ES-I3 (cell line): ENCODE results near the gene NCK2.

Experiments
- H3K36me3 ChIP-seq: 2 replicates; pipeline ENCODE4 v1.6.1; 2013; ENCODE audit warnings: mild to moderate bottlenecking, low read length, control low read depth, moderate library complexity; ENCODE audit not compliant: insufficient read depth
- H3K4me1 ChIP-seq: 2 replicates; pipeline ENCODE4 v1.6.1; 2013; ENCODE audit warnings: mild to moderate bottlenecking, control low read depth, low read length; ENCODE audit not compliant: insufficient read depth
- H3K9ac ChIP-seq: 2 replicates; pipeline ENCODE4 v1.6.1; 2013; ENCODE audit warnings: low read depth, mild to moderate bottlenecking, low read length, moderate library complexity
- H3K9me3 ChIP-seq: 2 replicates; pipeline ENCODE4 v1.6.1; 2013; ENCODE audit warnings: mild to moderate bottlenecking, low read length, moderate library complexity; ENCODE audit not compliant: control insufficient read depth, insufficient read depth

The NCK2 gene

GRCh38 chr2:105879106-105879802, 134.5 kb downstream of the NCK2 start:
- no peaks in the 10 kb centered on the region for H3K4me1 ChIP-seq
- H3K9ac ChIP-seq: no peak overlapping the region
- no peaks in the 10 kb centered on the region for H3K9me3 ChIP-seq
- H3K36me3 ChIP-seq: no peaks in the 10 kb centered on the region

- Histone ChIP-seq H3K9me3 (no peaks in the 10 kb centered on the region), H3K4me1 (no peaks in the 10 kb centered on the region), H3K9ac (no peak overlapping the region), H3K36me3 (no peaks in the 10 kb centered on the region)
Measured at GRCh38 chr2:105879803-105880300, 135.1 kb downstream of the NCK2 start.

DNA sequence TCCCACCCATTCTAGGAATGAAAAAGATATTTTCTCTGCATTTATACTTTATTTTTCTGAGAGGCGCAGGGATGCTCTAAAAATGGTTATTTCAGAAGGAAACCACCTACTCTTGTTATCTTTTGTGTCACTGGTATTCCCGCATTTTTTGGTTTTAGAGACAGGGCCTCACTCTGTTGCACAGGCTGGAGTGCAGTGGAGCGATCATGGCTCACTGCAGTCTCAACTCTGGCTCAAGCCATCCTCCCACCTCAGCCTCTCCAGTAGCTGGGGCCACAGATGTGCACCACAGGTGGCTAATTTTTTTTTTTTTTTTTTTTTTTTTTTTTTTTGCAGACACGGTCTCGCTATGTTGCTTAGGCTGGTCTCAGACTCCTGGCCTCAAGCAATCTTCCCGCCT, 135.9 kb downstream of the NCK2 start:
- Histone ChIP-seq H3K9me3 (no peaks in the 10 kb centered on the region), H3K36me3 (no peaks in the 10 kb centered on the region), H3K9ac (no peak overlapping the region), H3K4me1 (no peaks in the 10 kb centered on the region)

GRCh38 chr2:105881286-105882136, 136.8 kb downstream of the NCK2 start:
- H3K36me3 ChIP-seq: no peaks in the 10 kb centered on the region
- H3K4me1 ChIP-seq: no peaks in the 10 kb centered on the region
- H3K9ac ChIP-seq: no peak overlapping the region
- H3K9me3 ChIP-seq: no peaks in the 10 kb centered on the region

DNA sequence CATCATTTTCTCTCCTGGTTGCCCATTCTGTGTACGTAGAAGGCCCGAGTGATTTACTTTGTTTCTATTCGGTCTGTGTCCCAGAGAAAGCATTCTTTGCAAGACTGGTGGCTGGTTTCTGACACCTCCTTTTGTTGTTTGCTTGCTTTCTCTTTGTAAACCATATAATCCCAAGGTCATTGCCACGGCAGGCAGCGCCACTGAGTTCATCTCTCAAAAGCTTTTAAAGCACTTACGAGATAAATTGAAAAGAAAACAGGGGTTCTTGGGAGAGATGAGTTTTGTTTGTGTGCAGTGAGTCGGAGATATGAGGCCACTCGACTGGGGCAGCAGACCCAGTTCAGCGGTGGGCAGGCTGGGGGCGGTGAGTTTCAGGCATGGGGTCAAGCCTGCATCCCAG, 137.6 kb downstream of the NCK2 start:
- H3K9me3 ChIP-seq: no peaks in the 10 kb centered on the region
- no peak overlapping the region for H3K9ac ChIP-seq
- H3K36me3 ChIP-seq: no peaks in the 10 kb centered on the region
- H3K4me1 ChIP-seq: no peaks in the 10 kb centered on the region

GRCh38 chr2:105882920-105883435, 138.3 kb downstream of the NCK2 start:
- Histone ChIP-seq H3K9ac (no peak overlapping the region), H3K4me1 (no peaks in the 10 kb centered on the region), H3K9me3 (peaks cover 4% of the 10 kb centered on the region; the same call in 1 of the 2 replicates), H3K36me3 (no peaks in the 10 kb centered on the region)

- no peaks in the 10 kb centered on the region for H3K36me3 ChIP-seq
- peaks cover 7% of the 10 kb centered on the region; the same call in 1 of the 2 replicates for H3K9me3 ChIP-seq
- no peaks in the 10 kb centered on the region for H3K4me1 ChIP-seq
- no peak overlapping the region for H3K9ac ChIP-seq
Measured at GRCh38 chr2:105883911-105884694, 139.4 kb downstream of the NCK2 start.

DNA sequence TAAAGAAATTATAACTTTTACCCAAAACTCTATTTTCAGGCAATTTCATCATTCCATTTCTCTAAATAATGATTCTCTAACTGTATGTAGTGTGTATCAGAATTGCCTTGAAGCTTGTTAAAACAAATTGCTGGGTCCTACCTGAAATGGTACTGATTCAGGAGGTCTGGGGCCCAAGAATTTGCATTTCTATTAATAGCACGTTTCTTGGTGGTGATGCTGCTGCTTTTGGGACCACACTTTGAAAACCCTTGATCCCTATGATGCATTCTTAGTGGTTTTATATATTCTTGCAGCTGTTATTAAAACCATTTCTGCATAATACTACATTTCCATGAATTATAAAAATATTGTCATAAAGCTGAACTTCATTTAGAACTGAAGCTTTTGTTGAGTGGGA, 140.7 kb downstream of the NCK2 start:
- H3K9ac ChIP-seq: no peak overlapping the region
- H3K36me3 ChIP-seq: no peaks in the 10 kb centered on the region
- no peaks in the 10 kb centered on the region for H3K4me1 ChIP-seq
- H3K9me3 ChIP-seq: peaks cover 7% of the 10 kb centered on the region; the same call in 1 of the 2 replicates

DNA sequence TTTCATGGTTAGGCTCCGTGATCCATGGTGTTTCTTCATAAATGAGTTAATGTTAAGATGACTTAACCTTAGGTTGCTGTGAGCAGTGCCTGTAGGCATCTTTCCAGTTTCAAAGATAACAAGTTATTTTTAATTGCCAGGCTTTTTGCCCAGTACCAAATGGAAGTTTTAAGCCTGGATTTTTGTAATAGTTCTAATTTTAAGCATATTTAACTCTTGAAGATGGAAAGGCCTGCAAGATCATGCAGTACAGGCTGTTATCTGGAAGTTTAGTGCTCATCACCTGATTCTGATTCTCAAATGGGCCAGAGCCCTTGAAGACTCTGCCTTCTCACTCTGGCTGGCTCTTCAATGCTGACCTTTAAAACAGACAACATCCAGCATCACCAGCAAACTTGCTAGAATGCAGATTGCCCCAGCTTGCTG, 141.3 kb downstream of the NCK2 start:
- Histone ChIP-seq H3K9ac (no peak overlapping the region), H3K9me3 (peaks cover 7% of the 10 kb centered on the region; the same call in 1 of the 2 replicates), H3K36me3 (no peaks in the 10 kb centered on the region), H3K4me1 (no peaks in the 10 kb centered on the region)

DNA sequence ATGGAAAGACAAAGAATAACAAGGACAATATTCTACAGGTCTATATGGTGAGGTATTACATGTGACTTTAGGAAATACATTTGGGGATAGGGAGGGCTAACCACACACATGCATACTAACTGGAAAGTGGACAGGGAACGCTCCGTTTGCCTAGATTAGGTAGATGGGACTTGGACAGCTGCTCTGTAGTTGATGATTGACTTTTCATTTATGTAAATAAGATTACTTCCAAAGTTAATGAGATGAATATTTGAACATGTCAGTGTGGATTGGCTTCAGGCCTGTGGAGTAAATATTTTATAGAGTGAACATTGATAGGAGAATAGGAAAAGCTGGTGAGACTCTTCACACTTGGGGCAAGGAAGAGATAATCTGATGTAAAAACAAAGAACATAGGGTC, 142.0 kb downstream of the NCK2 start:
- H3K36me3 ChIP-seq: no peaks in the 10 kb centered on the region
- no peaks in the 10 kb centered on the region for H3K4me1 ChIP-seq
- no peak overlapping the region for H3K9ac ChIP-seq
- H3K9me3 ChIP-seq: peaks cover 7% of the 10 kb centered on the region; the same call in 1 of the 2 replicates

- Histone ChIP-seq H3K36me3 (no peaks in the 10 kb centered on the region), H3K9ac (no peak overlapping the region), H3K4me1 (no peaks in the 10 kb centered on the region), H3K9me3 (peaks cover 7% of the 10 kb centered on the region; the same call in 1 of the 2 replicates)
Measured at GRCh38 chr2:105887256-105887655, 142.5 kb downstream of the NCK2 start.

DNA sequence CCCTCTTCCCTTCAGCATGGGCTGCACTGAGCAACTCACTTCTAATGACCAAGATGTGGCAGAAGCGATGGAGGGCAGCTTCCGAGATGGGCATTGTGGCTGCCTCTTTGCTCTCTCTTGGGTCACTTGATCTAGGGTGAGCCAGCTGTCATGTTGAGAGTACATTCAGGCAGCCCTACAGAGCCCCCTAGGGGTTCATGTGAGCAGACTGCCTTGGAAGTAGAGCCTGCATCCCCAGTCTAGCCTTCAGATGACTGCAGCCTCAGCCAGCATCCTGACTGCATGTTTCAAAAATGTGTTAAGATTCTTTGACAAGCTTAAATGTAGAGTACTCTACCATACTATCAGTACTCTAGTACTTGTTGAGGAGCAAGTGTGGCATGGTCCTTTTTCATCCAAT, 143.9 kb downstream of the NCK2 start:
- peaks cover 7% of the 10 kb centered on the region; the same call in 1 of the 2 replicates for H3K9me3 ChIP-seq
- H3K36me3 ChIP-seq: no peaks in the 10 kb centered on the region
- no peaks in the 10 kb centered on the region for H3K4me1 ChIP-seq
- no peak overlapping the region for H3K9ac ChIP-seq

- peaks cover 7% of the 10 kb centered on the region; the same call in 1 of the 2 replicates for H3K9me3 ChIP-seq
- no peaks in the 10 kb centered on the region for H3K4me1 ChIP-seq
- no peak overlapping the region for H3K9ac ChIP-seq
- no peaks in the 10 kb centered on the region for H3K36me3 ChIP-seq
Measured at GRCh38 chr2:105889046-105889445, 144.3 kb downstream of the NCK2 start.

GRCh38 chr2:105890111-105890510, 145.4 kb downstream of the NCK2 start:
- Histone ChIP-seq H3K9ac (no peak overlapping the region), H3K9me3 (peaks cover 7% of the 10 kb centered on the region; the same call in 1 of the 2 replicates), H3K4me1 (no peaks in the 10 kb centered on the region), H3K36me3 (no peaks in the 10 kb centered on the region; the same call in 1 of the 2 replicates)
